Midbrain (tissue), 1 donor: ENCODE measurements around the gene CRYGN.
A peak's percentile ranks its signal among the peaks of the same experiment; 100 is the strongest.

Experiments used
- DNase-seq: peaks from one replicate; lab custom pipeline; 2025; lab: John Stamatoyannopoulos, UW

The CRYGN gene

GRCh38 chr7:151438864-151439601, 908 bp downstream of the CRYGN start:
- DNase-seq, result no peak

GRCh38 chr7:151437866-151438516, 1.9 kb downstream of the CRYGN start:
- no peak for DNase-seq

- DNase-seq, result no peak
Measured at GRCh38 chr7:151437159-151437553, 2.8 kb downstream of the CRYGN start.

GRCh38 chr7:151436446-151437158, 3.3 kb downstream of the CRYGN start:
- DNase-seq, result no peak

GRCh38 chr7:151435971-151436370, 4.0 kb downstream of the CRYGN start:
- no peak for DNase-seq

GRCh38 chr7:151435103-151435916, 4.6 kb downstream of the CRYGN start:
- DNase-seq, result peak; percentile 7

- DNase-seq, result no peak
Measured at GRCh38 chr7:151434549-151434948, 5.4 kb downstream of the CRYGN start.

GRCh38 chr7:151433721-151434400, 6.1 kb downstream of the CRYGN start:
- DNase-seq, result no peak

- DNase-seq, result no peak
Measured at GRCh38 chr7:151432658-151433521, 7.1 kb downstream of the CRYGN start.

GRCh38 chr7:151431768-151432311, 8.1 kb downstream of the CRYGN start:
- no peak for DNase-seq

- no peak for DNase-seq
Measured at GRCh38 chr7:151431281-151431767, 8.6 kb downstream of the CRYGN start.

- no peak for DNase-seq
Measured at GRCh38 chr7:151430391-151431205, 9.3 kb downstream of the CRYGN start.

GRCh38 chr7:151429560-151430331, 10.2 kb downstream of the CRYGN start:
- no peak for DNase-seq

GRCh38 chr7:151429237-151429559, 10.7 kb downstream of the CRYGN start:
- no peak for DNase-seq

- no peak for DNase-seq
Measured at GRCh38 chr7:151428378-151429236, 11.3 kb downstream of the CRYGN start.

GRCh38 chr7:151427705-151428377, 12.1 kb downstream of the CRYGN start:
- DNase-seq, result no peak
